HL-60/S4 treated with phorbol 12-myristate 13-acetate at 8.2 ng/mL for 4 days and 3 days (cell line): ENCODE measurements around the gene C1QTNF12.

Experiments
- in situ Hi-C: fragments of 300-500 bp; cut with MboI; formaldehyde crosslinking; loops from 2 replicates; pipeline ENCODE4 v1.15.0; 2022; ENCODE audit warnings: low sequenced_read_pairs

C1QTNF12 gene

GRCh38 chr1:1215080-1215676 is 31.3 kb downstream of the C1QTNF12 start:
- in situ Hi-C loops = no loop called here

GRCh38 chr1:1213345-1214265 is 32.9 kb downstream of the C1QTNF12 start, which contains the start of gene TNFRSF4:
TNFRSF4 (minus strand) TSS chr1:1214153; CDS start chr1:1214127, 26 bp downstream.
- in situ Hi-C loops = no loop called here

- in situ Hi-C loops = no loop called here
These were observed 33.7 kb downstream of the C1QTNF12 start for GRCh38 chr1:1212780-1213344.

GRCh38 chr1:1211541-1212441 is 34.7 kb downstream of the C1QTNF12 start:
- in situ Hi-C loops = no loop called here

GRCh38 chr1:1210726-1211540 is 35.6 kb downstream of the C1QTNF12 start:
- in situ Hi-C loops = no loop called here

- in situ Hi-C loops = no loop called here
These were observed 37.6 kb downstream of the C1QTNF12 start for GRCh38 chr1:1208713-1209433.

- in situ Hi-C loops = no loop called here
These were observed 39.0 kb downstream of the C1QTNF12 start for GRCh38 chr1:1207571-1207892.

- in situ Hi-C loops = no loop called here
These were observed 39.5 kb downstream of the C1QTNF12 start for GRCh38 chr1:1206966-1207531.

GRCh38 chr1:1206376-1206965 is 40.1 kb downstream of the C1QTNF12 start, which contains the start of gene TNFRSF18:
TNFRSF18 (minus strand) TSS chr1:1206592; CDS start chr1:1206571, 21 bp downstream.
- in situ Hi-C loops = no loop called here

- in situ Hi-C loops = no loop called here
These were observed 40.6 kb downstream of the C1QTNF12 start for GRCh38 chr1:1205769-1206375.

- in situ Hi-C loops = no loop called here
These were observed 41.3 kb downstream of the C1QTNF12 start for GRCh38 chr1:1204998-1205768.

- in situ Hi-C loops = no loop called here
These were observed 42.0 kb downstream of the C1QTNF12 start for GRCh38 chr1:1204425-1204920.

- in situ Hi-C loops = no loop called here
These were observed 42.7 kb downstream of the C1QTNF12 start for GRCh38 chr1:1203561-1204424.

GRCh38 chr1:1202831-1203560 is 43.5 kb downstream of the C1QTNF12 start:
- in situ Hi-C loops = no loop called here
